Endothelial cell of umbilical vein (primary cell): ENCODE measurements around the gene TRERF1. TPM values are rescaled to one million over a fixed set of nuclear protein-coding genes. Genes with fewer than 3 reads are reported as not detected.

ENCODE experiments used
- BruUV-seq: library from RNA; stranded (reverse); fragments of 400-500 nt; replicated peaks from 2 replicates; lab custom pipeline; 2021; lab: Mats Ljungman, UMichigan
- CTCF ChIA-PET: fragments of 300-600, 350-600 bp; sonication (Branson Sonifier 250); formaldehyde crosslinking; loops from one replicate; lab custom pipeline; 2021; ENCODE audit warnings: antibody characterized with exemption, inconsistent platforms; lab: Charles Lee
- POLR2A ChIA-PET: fragments of 300-600, 350-600 bp; sonication (Branson Sonifier 250); formaldehyde crosslinking; loops from one replicate; lab custom pipeline; 2021; ENCODE audit warnings: antibody characterized with exemption, inconsistent platforms; lab: Charles Lee
- DNase-seq: peaks from one replicate; pipeline ENCODE4 v3.0.0-alpha.2; 2011; ENCODE audit warnings: low read depth, low spot score
- FAIRE-seq: peaks from 2 replicates; lab custom pipeline; 2011; peaks lifted over from hg19 to GRCh38; lab: Jason Lieb, UNC
- H2AFZ ChIP-seq: 2 replicates; pipeline ENCODE4 v1.6.0; 2012; ENCODE audit warnings: low read depth, low read length, control low read depth, inconsistent platforms
- H3K27ac ChIP-seq: 2 replicates; pipeline ENCODE4 v1.5.1; 2011; ENCODE audit warnings: low read depth, mild to moderate bottlenecking, control low read depth, low read length, moderate library complexity; ENCODE audit not compliant: insufficient read depth
- H3K27me3 ChIP-seq, 2 experiments: 2 replicates each; pipeline versions ENCODE4 v1.6.0 to v1.6.1; 2011; ENCODE audit warnings: low read length in 2 of 2, mixed read lengths in 1 of 2; ENCODE audit not compliant: control insufficient read depth in 2 of 2, insufficient read depth in 2 of 2
- H3K36me3 ChIP-seq, 2 experiments: 2 replicates in 1 of 2; 3 replicates in 1 of 2; pipeline ENCODE4 v1.5.1; 2011; ENCODE audit warnings: low read length in 2 of 2, mild to moderate bottlenecking in 1 of 2, moderate library complexity in 1 of 2; ENCODE audit not compliant: control insufficient read depth in 2 of 2, insufficient read depth in 2 of 2; ENCODE audit errors: extremely low read depth in 1 of 2
- H3K4me1 ChIP-seq: 3 replicates; pipeline ENCODE4 v1.5.1; 2011; ENCODE audit warnings: mild to moderate bottlenecking, low read length; ENCODE audit not compliant: control insufficient read depth, insufficient read depth; ENCODE audit errors: extremely low read depth
- H3K4me2 ChIP-seq: 2 replicates; pipeline ENCODE4 v1.6.1; 2011; ENCODE audit warnings: low read length, control low read depth, mixed read lengths; ENCODE audit not compliant: insufficient read depth
- H3K4me3 ChIP-seq, 3 experiments: fragments of 200-600 bp in 1 of 3; sonication (generic), shearing (Covaris generic) in 1 of 3; replicated peaks in 1 of 3; 2 replicates each; pipeline ENCODE4 v1.5.1; 2011 to 2016; ENCODE audit warnings: control low read depth in 3 of 3, low read length in 3 of 3, mild to moderate bottlenecking in 2 of 3, inconsistent platforms in 1 of 3, low read depth in 1 of 3, moderate library complexity in 1 of 3; ENCODE audit not compliant: insufficient read depth in 1 of 3
- H3K79me2 ChIP-seq: 2 replicates; pipeline ENCODE4 v1.6.0; 2012; ENCODE audit warnings: low read length, inconsistent platforms; ENCODE audit not compliant: control insufficient read depth, insufficient read depth
- H3K9ac ChIP-seq: replicated peaks from 2 replicates; pipeline ENCODE3; 2011; ENCODE audit warnings: low read length, control low read depth; ENCODE audit not compliant: insufficient read depth; ENCODE audit errors: extremely low read depth
- H3K9me1 ChIP-seq: replicated peaks from 3 replicates; pipeline ENCODE4 v1.6.0; 2011; ENCODE audit warnings: mild to moderate bottlenecking, low read length; ENCODE audit not compliant: control insufficient read depth, insufficient read depth; ENCODE audit errors: extremely low read depth
- H3K9me3 ChIP-seq: replicated peaks from 2 replicates; pipeline ENCODE4 v1.5.1; 2012; ENCODE audit warnings: low read length, inconsistent platforms; ENCODE audit not compliant: control insufficient read depth, insufficient read depth
- H4K20me1 ChIP-seq: replicated peaks from 2 replicates; pipeline ENCODE3; 2011; ENCODE audit warnings: mild to moderate bottlenecking, low read length; ENCODE audit not compliant: control insufficient read depth, insufficient read depth; ENCODE audit errors: extremely low read depth
- FOS ChIP-seq: IDR thresholded peaks from 2 replicates; pipeline ENCODE4 v1.6.1; 2011; ENCODE audit warnings: mild to moderate bottlenecking, low read length, moderate library complexity, borderline replicate concordance; ENCODE audit not compliant: insufficient read depth
- GATA2 ChIP-seq: IDR thresholded peaks from 2 replicates; pipeline ENCODE4 v1.7.0; 2011; ENCODE audit warnings: low read depth, mild to moderate bottlenecking, moderate library complexity, mixed read lengths, low read length; ENCODE audit not compliant: insufficient read length, insufficient read depth
- JUN ChIP-seq: IDR thresholded peaks from 2 replicates; pipeline ENCODE4 v1.6.1; 2011; ENCODE audit warnings: borderline replicate concordance, low read depth; ENCODE audit not compliant: insufficient read length, insufficient read depth
- dilution Hi-C: fragments of 300-500 bp; cut with MboI; formaldehyde crosslinking; loops from one replicate; pipeline ENCODE4 v1.15.0; 2019; ENCODE audit warnings: low sequenced_read_pairs; ENCODE audit not compliant: extremely low pct_ligation_motif_present
- intact Hi-C: fragments of 100-400 bp; cut with micrococcal nuclease; formaldehyde crosslinking; loops from one replicate; pipeline ENCODE4 v1.10.0; 2022
- polyA plus RNA-seq, 4 experiments: library from polyadenylated mRNA; depleted of rRNA in 3 of 4; stranded (reverse) in 3 of 4; unstranded in 1 of 4; fragments of >200 nt; gene quantifications; 2 replicates each; pipeline versions ENCODE4 v1.2.1 to v1.2.3, GENCODE V29; 2011 to 2012; ENCODE audit warnings: missing spikeins in 1 of 4
- total RNA-seq: library from RNA; stranded (reverse); gene quantifications from 2 replicates; pipeline ENCODE4 v1.2.3, GENCODE V29; 2021
- TF ChIP-seq, protein P1 (sequence below): IDR thresholded peaks from 2 replicates; pipeline ENCODE4 v1.6.1; 2011; ENCODE audit not compliant: insufficient read depth, insufficient read length
- TF ChIP-seq, protein P2 (sequence below), 2 donors: IDR thresholded peaks; 1 replicate in 1 of 2; 2 replicates in 1 of 2; pipeline ENCODE4 v1.5.1; 2011; ENCODE audit warnings: low read length in 2 of 2, mild to moderate bottlenecking in 2 of 2, moderate library complexity in 2 of 2, control low read depth in 1 of 2, inconsistent platforms in 1 of 2, low read depth in 1 of 2; ENCODE audit not compliant: insufficient read depth in 1 of 2; ENCODE audit errors: extremely low read depth in 1 of 2

TRERF1 gene
- total and polyA plus RNA-seq, 2 donors (not counting 3 experiments of a cell fraction or from before 2014, with no cell fraction given) = 0.73 to 5.5 TPM

DNA sequence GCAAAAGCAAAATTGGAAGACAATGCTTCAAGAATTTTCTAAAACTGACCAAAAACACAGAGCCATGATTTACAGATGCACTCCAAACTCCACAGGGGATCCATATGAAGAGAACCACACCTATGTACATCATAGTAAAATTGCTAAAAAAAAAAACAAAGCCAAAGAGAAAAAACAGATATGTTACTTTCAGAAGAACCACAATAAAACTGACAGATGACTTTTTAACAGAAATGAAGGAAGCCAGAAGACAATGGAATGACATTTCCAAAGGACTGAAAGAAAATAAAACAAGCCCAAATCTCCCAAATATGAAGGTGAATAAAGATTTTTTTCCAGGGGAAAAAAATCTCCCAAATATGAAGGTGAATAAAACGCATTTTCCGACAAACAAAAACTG lies 17.5 kb downstream of the TRERF1 start:
- Histone ChIP-seq H3K4me2 (no peak overlapping the region), H3K9me3 (no peaks in the 10 kb centered on the region), H3K27ac (no peak overlapping the region), H3K27me3 (no peaks in the 10 kb centered on the region), H3K4me3 (no peak overlapping the region), H3K36me3 (no peaks in the 10 kb centered on the region), H3K9me1 (no peaks in the 10 kb centered on the region), H3K9ac (no peak overlapping the region), H2AFZ (no peak overlapping the region), H4K20me1 (no peaks in the 10 kb centered on the region), H3K4me1 (no peaks in the 10 kb centered on the region), H3K79me2 (no peaks in the 10 kb centered on the region)
- ChIA-PET POLR2A (no interaction called here), CTCF (no interaction called here)
- dilution Hi-C loops = no loop called here
- TF ChIP-seq, protein P1, sequence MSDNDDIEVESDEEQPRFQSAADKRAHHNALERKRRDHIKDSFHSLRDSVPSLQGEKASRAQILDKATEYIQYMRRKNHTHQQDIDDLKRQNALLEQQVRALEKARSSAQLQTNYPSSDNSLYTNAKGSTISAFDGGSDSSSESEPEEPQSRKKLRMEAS = no peak
- TF ChIP-seq, protein P2, sequence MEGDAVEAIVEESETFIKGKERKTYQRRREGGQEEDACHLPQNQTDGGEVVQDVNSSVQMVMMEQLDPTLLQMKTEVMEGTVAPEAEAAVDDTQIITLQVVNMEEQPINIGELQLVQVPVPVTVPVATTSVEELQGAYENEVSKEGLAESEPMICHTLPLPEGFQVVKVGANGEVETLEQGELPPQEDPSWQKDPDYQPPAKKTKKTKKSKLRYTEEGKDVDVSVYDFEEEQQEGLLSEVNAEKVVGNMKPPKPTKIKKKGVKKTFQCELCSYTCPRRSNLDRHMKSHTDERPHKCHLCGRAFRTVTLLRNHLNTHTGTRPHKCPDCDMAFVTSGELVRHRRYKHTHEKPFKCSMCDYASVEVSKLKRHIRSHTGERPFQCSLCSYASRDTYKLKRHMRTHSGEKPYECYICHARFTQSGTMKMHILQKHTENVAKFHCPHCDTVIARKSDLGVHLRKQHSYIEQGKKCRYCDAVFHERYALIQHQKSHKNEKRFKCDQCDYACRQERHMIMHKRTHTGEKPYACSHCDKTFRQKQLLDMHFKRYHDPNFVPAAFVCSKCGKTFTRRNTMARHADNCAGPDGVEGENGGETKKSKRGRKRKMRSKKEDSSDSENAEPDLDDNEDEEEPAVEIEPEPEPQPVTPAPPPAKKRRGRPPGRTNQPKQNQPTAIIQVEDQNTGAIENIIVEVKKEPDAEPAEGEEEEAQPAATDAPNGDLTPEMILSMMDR (IDR thresholded peaks at IDR 0.05; ENCODE audit: extremely low read depth in 1 of 2, insufficient read depth in 1 of 2, low read depth in 1 of 2, low read length in 2 of 2) = no peak
- no peak for DNase-seq
- intact Hi-C loops = no loop called here
- no TSS peak for BruUV-seq
- no peak for FAIRE-seq

DNA sequence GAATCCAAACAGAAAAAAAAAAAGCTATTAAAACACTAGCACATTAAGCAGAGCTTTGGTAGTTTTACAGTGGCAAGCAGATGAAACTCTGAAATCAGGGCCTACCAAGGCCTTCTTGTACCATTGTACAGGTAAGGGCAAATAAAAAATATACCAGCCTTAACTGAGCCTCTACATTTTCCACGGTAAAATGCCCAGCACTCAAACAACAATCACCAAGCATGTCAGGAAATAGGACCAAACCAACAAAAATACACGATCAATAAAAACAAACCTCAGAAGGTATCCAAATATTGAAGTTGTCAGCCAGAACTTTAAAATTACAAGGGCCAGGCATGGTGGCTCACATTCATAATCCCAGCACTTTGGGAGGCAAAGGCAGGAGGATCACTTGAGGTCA lies 18.3 kb downstream of the TRERF1 start:
- Histone ChIP-seq H3K9me1 (no peaks in the 10 kb centered on the region), H3K4me1 (no peaks in the 10 kb centered on the region), H2AFZ (no peak overlapping the region), H3K4me2 (no peak overlapping the region), H3K9ac (no peak overlapping the region), H4K20me1 (no peaks in the 10 kb centered on the region), H3K27ac (no peak overlapping the region), H3K4me3 (no peak overlapping the region), H3K79me2 (no peaks in the 10 kb centered on the region), H3K27me3 (no peaks in the 10 kb centered on the region), H3K36me3 (no peaks in the 10 kb centered on the region), H3K9me3 (no peaks in the 10 kb centered on the region)
- POLR2A ChIA-PET = no interaction called here
- no TSS peak for BruUV-seq
- intact Hi-C loops = no loop called here
- no peak for FAIRE-seq
- CTCF ChIA-PET = interaction anchor here (1.8 kb wide), 1 partner anchor 10 kb away, joined by 10 read pairs; no protein-coding TSS in a partner anchor
- TF ChIP-seq, protein P2 (IDR thresholded peaks at IDR 0.05; ENCODE audit: extremely low read depth in 1 of 2, insufficient read depth in 1 of 2, low read depth in 1 of 2, low read length in 2 of 2) = no peak
- no peak for TF ChIP-seq GATA2
- TF ChIP-seq FOS = no peak
- TF ChIP-seq JUN = no peak
- dilution Hi-C loops = no loop called here
- DNase-seq = no peak
